ENCODE measurements around the gene ADI1.
A peak's percentile ranks its signal among the peaks of the same experiment; 100 is the strongest.

Gene ADI1

GRCh38 chr2:3478846-3479385 lies 40.4 kb downstream of the ADI1 start:
- no peak for DNase-seq

GRCh38 chr2:3476985-3477327 lies 42.4 kb downstream of the ADI1 start:
- no peak for DNase-seq

- no peak for DNase-seq
These were observed 42.9 kb downstream of the ADI1 start for GRCh38 chr2:3476321-3476984.

- DNase-seq = no peak
These were observed 43.6 kb downstream of the ADI1 start for GRCh38 chr2:3475771-3476170.

GRCh38 chr2:3472966-3473365 lies 46.4 kb downstream of the ADI1 start:
- no peak for DNase-seq

- no peak for DNase-seq
These were observed 47.0 kb downstream of the ADI1 start for GRCh38 chr2:3472296-3472695.

- no peak for DNase-seq
These were observed 48.2 kb downstream of the ADI1 start for GRCh38 chr2:3470856-3471737.

- DNase-seq = no peak
These were observed 49.1 kb downstream of the ADI1 start for GRCh38 chr2:3470166-3470651.

GRCh38 chr2:3469486-3469885 lies 49.8 kb downstream of the ADI1 start:
- DNase-seq = no peak

GRCh38 chr2:3468296-3468988 lies 50.9 kb downstream of the ADI1 start:
- DNase-seq = no peak

GRCh38 chr2:3467654-3468053 lies 51.7 kb downstream of the ADI1 start:
- no peak for DNase-seq

- no peak for DNase-seq
These were observed 52.4 kb downstream of the ADI1 start for GRCh38 chr2:3466966-3467365.

- DNase-seq = no peak
These were observed 52.9 kb downstream of the ADI1 start for GRCh38 chr2:3466482-3466863.

- DNase-seq = no peak
These were observed 53.4 kb downstream of the ADI1 start for GRCh38 chr2:3465844-3466481.

- DNase-seq = no peak
These were observed 54.0 kb downstream of the ADI1 start for GRCh38 chr2:3465328-3465727.

GRCh38 chr2:3464401-3465005 lies 54.8 kb downstream of the ADI1 start:
- no peak for DNase-seq

GRCh38 chr2:3463944-3464343 lies 55.4 kb downstream of the ADI1 start:
- no peak for DNase-seq

- no peak for DNase-seq
These were observed 56.0 kb downstream of the ADI1 start for GRCh38 chr2:3463186-3463835.

GRCh38 chr2:3462493-3463104 lies 56.7 kb downstream of the ADI1 start:
- DNase-seq = no peak

GRCh38 chr2:3461801-3462492 lies 57.4 kb downstream of the ADI1 start:
- DNase-seq = peak; percentile 55
